KBM-7 (cell line): ENCODE results near the gene CTDNEP1.
A peak's percentile ranks its signal among the peaks of the same experiment; 100 is the strongest.

Experiments
- DNase-seq: peaks from one replicate; pipeline ENCODE4 v3.0.0-alpha.2; 2015
- in situ Hi-C: fragments of 300-500 bp; cut with MboI; formaldehyde crosslinking; loops from 2 replicates; pipeline ENCODE4 v1.14.3; 2020; ENCODE audit warnings: low sequenced_read_pairs, low pct_unique_long_range_greater_than_20kb, mixed read lengths

The CTDNEP1 gene

DNA sequence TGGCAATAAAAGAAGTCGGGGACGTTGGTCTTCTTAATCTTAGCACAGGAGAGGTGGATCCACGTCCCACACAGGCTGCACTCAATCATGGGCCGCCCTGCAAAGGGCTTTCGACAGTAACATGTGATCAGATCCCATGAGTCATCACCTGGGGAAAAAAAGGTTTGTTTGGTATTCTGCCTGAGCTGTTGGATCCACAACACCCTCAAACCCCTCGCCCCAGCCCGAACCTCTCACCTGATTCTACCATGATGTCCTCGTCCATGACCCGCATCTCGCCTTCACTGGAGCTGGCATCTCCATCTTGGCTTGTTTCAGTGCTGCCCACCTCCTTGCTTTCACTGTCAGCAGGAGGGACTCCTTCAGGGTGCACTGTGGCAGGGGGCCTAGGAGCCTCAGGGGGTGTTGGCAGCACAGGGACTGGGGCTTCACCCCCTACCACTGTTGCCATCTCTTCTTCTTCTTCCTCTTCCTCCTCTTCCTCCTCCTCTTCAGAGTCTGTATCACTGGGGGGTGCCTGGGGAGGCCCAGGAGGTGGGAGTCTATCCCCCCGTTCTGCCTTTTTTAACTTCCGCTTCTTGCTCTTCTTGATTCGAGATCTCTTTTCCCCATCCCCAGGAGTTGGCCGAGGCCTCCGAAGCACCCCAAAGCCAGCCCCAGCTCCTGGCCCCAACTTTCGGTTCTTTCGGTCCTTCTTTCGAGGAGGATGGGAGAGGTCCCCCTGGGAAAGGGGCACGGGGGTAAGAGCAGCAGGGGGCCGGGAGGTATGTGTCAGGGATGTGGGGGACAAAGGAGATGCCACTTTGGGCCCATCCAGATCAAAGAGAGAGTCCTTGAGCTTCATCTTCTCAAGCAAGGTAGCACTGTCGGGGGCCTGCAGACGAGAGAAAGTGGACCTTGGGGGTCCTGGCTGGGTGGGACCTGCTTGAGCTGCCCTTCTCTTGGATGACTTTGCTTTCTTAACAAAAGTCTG lies 15.6 kb downstream of the CTDNEP1 start:
- DNase-seq: no peak
- in situ Hi-C loops: no loop called here

DNA sequence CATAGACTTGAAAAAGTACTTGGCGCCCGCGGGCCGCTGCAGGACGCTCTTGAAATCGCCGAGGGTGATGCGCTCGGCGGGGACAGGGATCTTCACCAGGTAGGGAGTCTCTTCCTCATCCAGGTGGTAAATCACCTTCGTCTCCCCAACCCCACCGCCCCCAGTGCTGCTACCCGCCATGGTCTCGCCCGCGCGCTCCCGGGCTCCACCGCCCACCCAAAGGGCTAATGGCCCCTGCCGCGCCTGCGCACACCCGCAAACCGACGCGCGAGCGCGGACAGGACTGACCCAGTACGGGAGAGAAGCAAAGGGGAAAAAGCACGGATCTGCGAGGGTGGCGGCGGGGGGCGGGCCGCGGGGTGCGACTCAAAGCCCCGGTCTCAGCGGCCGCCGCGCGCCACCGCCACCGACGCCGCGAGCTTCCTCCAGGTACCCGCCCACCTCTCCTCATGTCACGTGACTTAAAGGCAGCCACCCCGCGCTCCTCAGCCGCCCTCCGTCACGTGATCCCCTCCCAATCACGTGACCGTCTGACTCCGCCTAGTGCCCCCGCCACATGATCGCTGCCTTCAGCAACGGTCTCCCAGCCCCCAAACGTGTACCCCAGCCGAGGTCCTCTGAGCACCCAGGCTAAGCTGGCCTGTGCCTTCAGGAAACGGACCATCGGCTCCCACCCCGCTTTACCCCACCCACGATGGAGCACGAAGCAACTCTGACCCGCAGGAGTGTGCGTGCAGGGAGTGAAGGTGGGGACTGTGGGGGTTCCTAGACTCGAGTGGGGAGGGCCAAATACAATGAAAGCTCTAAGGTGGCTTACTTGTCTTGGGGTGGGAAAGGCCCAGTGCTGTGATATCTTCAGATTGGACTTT lies 17.2 kb downstream of the CTDNEP1 start, which contains the start of gene DVL2:
TSS of gene DVL2 (minus strand) at position 435 of the 869 bp plus-strand sequence. CDS start at position 180, 255 bp downstream.
- DNase-seq: peak; percentile 97
- in situ Hi-C loops: no loop called here

DNA sequence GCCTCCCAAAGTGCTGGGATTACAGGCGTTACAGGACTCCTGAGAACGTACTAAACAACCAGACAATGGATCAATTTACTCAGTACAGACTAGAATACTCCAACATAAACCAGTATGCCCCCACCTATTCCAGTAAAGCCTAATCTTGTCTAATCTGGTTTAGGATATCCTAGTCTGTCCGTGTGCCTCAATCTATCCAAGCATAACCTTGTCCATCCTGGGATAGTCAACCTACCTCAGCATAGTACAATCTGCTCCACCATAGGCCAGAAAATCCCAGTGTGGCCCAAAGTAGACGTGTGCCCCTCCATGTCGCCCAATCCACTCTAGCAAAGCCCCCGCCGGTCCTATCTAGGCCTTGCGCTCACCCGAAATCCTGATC lies 17.8 kb downstream of the CTDNEP1 start:
- no peak for DNase-seq
- in situ Hi-C loops: no loop called here

DNA sequence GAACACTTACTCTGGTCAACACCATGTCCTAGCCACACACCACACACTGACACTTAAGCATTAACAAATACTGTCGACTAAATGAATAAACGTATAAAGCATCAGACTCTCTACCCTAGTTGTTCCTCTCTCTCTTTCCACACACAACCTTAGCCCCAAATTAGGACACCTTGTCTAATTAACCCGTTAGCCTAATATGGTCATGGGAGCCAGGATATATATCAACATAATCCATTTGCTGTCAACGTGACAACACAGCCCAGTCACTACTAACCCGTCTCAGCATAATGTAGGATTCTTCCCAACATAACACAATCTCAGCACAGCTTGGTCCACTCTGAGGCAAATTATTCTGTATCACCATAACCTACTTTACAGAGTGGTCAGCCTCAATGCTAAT lies 19.4 kb downstream of the CTDNEP1 start:
- DNase-seq: no peak
- in situ Hi-C loops: no loop called here

DNA sequence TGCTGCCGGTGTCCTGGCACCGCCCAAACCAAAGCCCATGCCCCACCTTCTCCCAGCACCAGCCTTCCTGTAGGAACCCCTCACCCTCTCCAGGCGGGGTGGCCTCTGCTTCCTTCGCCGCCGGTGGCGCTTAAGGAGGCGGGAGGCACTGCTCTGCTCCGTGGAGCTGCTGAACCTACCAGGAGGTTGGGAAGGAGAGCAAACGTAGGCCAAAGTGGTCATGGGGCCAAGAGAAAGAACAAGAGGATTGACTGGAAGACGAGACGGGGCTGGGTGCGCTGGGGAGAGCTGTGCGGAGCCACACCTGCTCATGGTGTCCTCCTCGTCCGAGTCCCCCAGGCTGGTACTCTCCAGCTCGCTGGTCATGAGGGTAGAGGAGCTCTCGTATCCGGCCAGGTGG lies 22.0 kb downstream of the CTDNEP1 start:
- no peak for DNase-seq
- in situ Hi-C loops: no loop called here

DNA sequence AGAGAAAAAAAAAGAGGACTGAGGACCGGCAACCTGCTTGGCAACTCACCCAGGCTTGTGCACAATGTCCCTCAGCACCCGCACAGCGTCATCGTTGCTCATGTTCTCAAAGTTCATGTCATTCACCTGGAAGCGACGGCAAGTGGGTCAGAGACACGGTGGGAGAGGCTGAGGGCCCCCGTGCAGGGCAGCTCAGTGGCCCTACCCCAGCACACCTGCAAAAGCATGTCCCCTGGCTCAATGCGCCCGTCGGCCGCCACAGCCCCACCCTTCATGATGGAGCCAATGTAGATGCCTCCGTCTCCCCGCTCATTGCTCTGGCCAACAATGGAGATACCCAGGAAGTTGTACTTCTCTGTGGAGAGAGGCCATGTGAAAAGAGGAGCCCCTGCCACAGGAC lies 22.6 kb downstream of the CTDNEP1 start:
- no peak for DNase-seq
- in situ Hi-C loops: no loop called here

DNA sequence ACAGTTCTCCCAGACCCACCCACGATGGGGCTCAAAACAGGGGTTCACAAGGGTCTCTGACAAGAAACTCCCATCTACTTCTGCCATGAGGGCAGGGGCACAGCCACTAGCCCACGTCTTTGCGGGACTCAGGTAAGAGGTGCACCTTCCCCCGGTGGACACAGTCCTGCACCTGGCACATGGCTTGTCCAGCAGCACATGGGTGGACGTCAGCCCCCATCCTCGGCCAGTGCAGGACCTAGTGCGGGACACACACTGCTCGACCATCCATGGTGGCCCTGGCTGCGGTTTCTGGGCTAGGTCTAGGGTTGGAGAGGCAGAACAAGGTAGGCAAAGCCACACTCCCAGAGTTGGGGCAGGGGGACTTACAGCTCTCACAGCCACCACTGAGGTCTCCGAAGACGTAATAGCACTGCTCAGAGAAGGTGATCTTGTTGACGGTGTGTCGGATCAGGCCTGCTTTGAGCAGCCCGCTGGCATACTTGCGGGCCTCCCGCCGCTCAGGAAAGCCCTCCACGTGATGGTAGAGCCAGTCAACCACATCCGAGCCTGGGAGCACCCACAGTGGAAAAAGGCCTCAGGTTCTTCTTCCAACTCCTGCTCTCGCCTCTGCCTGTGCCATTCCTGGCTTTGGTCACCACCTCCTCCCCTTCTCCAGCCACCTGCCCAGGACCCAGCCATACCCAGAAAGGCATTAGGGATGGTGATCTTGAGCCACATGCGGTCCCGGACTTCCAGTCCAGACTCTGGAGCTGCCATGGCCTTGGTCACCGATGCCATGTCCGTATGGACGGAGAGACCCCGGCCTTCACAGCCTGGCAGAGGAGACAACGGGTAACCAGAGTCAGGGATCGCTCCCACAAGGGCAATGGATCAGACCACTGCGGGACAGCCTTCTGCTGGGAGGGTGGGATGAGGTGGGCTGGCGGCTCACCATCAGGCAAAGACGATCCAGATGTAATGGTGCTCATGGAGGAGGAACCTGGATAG lies 24.5 kb downstream of the CTDNEP1 start:
- DNase-seq: no peak
- in situ Hi-C loops: no loop called here

DNA sequence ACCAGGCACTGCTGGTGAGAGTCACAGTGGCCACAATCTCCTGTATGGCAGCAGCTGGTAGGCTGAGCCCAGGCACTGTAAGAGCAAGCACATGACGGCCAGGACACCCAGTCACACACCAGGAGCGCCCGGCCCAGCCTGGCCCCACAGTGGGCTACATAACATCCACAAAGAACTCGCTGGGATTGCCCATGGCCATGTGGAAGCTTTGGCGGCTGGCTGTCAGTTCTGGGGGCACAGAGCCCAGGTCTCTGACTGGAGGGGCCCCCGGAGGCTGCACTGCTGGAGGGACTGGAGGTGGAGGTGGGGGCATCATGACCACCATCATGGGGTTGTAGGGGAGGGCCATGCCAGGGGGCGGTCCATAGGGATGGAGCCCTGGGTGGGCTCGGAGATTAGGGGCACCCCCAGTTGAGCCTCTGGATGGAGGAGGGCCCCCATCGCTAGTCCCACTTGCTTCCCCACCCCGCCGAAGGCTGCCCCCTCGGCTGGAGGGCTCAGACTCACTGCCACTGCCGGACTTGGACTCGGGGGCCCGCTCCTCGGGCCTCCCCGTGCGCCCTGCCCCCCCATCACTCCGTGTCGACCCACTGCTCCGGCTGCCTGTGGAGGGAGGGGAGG lies 25.7 kb downstream of the CTDNEP1 start:
- in situ Hi-C loops: no loop called here
- DNase-seq: no peak

DNA sequence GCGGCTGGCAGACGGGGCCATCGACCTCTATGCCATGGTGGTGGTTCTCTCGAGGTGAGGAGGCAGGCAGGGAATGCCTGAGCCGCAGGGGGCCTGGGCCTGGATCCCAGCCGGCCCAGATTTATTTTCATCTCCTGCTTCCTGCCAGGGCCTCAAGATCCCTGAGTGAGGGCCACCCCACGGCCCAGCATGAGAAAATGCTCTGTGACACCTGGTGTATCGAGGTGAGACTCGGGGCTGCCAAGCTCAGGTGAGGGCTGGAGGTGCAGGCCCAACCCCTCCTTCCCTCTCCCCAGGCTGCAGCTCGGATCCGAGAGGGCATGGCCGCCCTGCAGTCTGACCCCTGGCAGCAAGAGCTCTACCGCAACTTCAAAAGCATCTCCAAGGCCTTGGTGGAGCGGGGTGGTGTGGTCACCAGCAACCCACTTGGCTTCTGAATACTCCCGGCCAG lies 26.8 kb downstream of the CTDNEP1 start:
- DNase-seq: no peak
- in situ Hi-C loops: no loop called here

DNA sequence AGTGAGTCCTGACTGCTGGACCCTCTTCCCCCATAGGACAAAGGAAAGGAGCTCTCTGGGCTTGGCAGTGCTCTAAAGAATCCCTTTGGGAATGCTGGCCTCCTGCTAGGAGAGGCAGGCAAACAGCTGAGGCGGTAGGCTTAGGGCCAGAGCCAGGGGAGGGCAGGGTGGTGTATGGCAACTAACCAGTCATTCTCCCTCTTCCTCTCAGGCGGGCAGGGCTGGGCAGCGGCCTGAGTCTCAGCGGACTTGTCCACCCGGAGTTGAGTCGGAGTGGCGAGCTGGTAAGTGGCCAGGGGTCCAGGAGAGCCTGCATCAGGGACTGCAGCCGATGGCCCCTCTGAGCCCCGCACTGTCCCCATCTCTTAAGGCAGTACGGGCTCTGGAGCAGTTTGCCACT lies 27.4 kb downstream of the CTDNEP1 start:
- in situ Hi-C loops: no loop called here
- no peak for DNase-seq

DNA sequence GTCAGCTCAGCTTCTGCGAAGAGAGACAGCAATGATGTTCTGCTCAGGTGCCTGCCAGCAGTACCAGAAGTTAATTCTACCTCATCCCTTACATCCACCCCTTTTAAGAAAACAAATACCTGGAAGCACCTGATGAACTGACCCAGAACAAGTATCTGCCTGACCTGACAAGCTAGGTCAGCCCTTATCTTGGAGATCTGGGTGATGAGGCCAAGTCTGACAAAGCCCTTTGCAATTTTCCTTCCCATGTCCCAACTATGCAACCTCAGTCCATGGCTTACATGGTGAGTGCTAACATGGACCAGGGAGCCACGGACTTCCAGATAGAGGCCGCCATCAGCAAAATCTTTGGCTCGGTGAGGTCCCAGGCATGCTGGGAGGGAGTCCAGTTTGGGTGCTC lies 28.2 kb downstream of the CTDNEP1 start:
- in situ Hi-C loops: no loop called here
- no peak for DNase-seq

DNA sequence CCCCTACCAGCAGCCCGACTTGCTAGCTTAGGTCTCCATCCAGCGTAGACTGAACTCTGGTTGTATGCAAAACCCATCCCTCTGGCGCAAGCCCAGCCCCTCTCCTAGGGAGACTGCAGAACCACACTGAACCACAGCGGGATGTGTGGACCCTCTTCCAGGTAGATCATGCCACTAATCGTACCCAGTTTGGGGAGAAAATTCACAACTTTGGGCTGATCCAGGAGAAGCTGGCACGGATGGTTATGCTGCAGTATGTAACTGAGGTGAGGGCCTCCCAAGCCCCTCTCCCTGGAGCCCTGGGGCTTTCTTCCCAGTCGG lies 28.6 kb downstream of the CTDNEP1 start:
- in situ Hi-C loops: no loop called here
- DNase-seq: no peak

DNA sequence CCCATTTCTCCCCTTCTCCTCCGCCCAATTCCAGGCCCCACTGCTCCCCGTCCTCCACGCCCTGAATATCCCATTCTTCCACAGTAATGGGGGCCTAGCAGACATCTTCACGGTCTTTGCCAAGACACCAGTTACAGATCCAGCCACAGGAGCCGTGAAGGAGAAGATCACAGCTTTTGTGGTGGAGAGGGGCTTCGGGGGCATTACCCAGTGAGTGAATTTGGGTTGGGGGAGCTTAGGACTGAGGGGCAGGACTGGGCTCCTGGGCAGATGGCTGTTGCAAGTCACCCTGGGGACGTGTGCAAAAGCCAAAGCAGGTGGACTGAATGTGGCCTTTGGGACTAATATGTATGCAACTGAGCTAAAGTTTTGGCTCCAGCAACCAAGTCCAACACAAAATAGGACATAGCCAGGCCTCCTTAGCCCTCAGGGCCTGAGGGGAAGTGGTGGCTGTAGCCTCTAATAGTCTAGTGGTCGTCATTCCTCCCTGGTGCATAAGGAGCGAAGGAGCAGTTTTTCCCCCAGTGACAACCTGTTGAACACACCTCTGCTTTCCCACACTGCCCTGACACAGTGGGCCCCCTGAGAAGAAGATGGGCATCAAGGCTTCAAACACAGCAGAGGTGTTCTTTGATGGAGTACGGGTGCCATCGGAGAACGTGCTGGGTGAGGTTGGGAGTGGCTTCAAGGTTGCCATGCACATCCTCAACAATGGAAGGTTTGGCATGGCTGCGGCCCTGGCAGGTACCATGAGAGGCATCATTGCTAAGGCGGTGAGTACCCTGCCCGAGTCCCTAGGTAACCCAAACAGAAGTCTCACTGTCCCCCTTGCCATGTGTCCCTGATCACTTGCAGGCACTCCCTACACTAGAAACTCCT lies 29.2 kb downstream of the CTDNEP1 start:
- in situ Hi-C loops: no loop called here
- no peak for DNase-seq

DNA sequence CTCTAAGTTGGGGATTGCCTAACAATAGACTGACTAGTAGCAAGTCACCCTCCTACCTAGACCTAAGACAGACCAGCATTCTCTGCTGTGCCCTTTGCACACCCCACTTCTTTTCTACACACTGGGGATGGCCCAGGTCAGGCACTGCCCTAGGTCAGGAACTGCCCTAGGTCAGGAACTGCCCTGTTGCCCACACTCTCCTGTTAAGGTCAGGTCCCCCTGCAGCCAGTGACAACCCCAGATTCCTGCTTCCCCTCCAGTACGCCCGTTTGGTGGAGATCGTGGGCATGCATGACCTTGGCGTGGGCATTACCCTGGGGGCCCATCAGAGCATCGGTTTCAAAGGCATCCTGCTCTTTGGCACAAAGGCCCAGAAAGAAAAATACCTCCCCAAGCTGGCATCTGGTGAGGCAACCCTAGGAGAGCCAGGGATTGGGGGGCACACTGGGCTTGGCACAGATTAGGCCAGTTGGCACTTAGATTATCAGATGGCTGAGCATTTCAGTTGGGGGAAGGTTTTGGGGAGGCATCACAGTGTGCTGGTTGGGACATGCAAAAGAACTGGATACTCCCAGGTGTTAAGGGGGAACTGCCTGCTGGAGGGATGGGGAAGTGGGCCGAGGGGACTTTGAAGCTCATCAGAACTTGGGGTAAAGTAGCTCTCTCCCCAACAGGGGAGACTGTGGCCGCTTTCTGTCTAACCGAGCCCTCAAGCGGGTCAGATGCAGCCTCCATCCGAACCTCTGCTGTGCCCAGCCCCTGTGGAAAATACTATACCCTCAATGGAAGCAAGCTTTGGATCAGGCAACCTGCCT lies 30.0 kb downstream of the CTDNEP1 start:
- DNase-seq: no peak
- in situ Hi-C loops: no loop called here

DNA sequence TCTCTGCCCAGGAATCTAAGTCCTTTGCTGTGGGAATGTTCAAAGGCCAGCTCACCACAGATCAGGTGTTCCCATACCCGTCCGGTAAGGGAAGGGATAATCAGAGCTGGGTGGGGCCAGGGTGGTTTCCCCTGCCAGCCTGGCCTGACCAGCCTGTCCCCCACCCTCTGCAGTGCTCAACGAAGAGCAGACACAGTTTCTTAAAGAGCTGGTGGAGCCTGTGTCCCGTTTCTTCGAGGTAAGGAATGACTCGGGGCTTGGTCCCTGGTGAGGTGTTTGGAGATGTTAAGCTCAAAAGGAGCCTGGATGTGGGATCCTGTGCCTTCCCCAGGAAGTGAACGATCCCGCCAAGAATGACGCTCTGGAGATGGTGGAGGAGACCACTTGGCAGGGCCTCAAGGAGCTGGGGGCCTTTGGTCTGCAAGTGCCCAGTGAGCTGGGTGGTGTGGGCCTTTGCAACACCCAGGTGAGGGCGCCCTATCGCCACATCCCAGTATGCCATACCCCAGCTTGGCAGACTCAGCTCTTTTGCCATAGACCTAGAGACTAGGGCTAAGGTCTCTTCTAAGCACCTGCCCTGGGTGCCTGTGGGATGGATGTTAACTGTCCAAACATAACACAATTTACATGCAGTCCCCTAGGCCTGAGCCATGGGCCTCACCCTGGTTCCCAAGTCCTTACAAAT lies 30.8 kb downstream of the CTDNEP1 start:
- DNase-seq: peak; percentile 81
- in situ Hi-C loops: no loop called here

DNA sequence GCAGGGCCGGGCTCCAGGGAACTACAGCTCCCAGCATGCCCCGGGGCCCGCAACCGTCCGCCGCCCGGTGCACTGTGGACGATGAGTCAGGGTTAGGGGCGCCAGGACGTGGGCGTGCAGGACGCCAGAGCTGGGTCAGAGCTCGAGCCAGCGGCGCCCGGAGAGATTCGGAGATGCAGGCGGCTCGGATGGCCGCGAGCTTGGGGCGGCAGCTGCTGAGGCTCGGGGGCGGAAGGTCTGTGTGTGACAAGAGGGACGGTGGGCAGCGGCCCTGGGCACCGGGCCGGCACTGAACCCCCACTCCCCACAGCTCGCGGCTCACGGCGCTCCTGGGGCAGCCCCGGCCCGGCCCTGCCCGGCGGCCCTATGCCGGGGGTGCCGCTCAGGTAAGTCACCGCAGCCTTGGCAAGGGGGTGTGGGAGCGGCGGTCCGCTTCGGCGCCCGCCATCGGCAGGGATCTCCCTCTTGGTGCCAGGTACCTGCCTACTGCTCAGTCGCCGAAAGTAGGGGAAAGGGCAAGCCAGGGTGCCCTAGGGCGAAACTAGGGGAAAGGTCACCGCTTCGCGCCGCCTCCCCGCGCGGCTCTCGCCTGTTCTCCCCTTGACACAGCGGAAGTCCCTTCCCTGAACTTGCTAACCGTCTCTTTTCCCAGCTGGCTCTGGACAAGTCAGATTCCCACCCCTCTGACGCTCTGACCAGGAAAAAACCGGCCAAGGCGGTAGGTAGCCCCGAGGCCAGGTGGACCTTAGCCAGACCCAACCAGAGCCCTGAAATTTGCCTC lies 31.5 kb downstream of the CTDNEP1 start, which contains the start of the genes ACADVL and DLG4:
TSS of gene ACADVL (plus strand) at position 127 of the 781 bp plus-strand sequence. CDS start at position 174, 47 bp downstream.
TSS of gene DLG4 (minus strand) at position 25 of the 781 bp plus-strand sequence.
- peak; percentile 85 for DNase-seq
- in situ Hi-C loops: no loop called here
